T-helper 2 cell (primary cell): ENCODE data around the gene PHF24.

ENCODE experiments used
- DNase-seq, 5 experiments: peaks; one replicate each; pipeline versions ENCODE4 v3.0.0 to v3.0.0-alpha.2; 2012 to 2022

The PHF24 gene

GRCh38 chr9:34983209-34983608, 25.1 kb downstream of the PHF24 start:
- DNase-seq = peak in 1 of 5 experiments; percentile 39

GRCh38 chr9:34984049-34984448, 26.0 kb downstream of the PHF24 start:
- DNase-seq = peak in 1 of 5 experiments; percentile 34

- DNase-seq = peak in 3 of 5 experiments; percentile 21 to 49 (median 31)
Observed at GRCh38 chr9:34985311-34985899, 27.3 kb downstream of the PHF24 start.

DNA sequence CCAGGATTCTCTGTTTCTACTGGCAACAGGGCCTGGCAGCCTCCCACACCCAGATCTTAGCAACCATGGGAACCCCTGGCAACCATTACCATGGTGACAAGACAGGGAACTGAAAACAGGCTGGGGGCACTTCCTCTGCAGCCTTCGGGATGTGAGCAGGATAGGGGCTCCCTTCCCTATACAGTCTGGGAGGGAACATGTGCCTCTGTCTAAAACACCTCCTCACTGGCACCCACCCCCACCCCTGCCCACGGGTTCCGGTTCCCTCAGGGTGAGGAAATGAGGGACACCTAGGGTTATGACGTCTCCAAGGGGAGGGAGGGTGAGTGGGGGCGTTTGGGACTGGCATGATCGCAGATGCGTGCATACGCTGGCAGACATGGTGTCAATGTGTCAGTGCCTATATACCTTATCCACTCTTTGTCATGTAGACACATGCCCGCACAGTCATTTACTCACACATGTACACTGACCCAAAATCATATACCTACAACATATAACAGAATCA, 28.5 kb downstream of the PHF24 start:
- DNase-seq = peak; percentile 21 to 62 (median 52)

DNA sequence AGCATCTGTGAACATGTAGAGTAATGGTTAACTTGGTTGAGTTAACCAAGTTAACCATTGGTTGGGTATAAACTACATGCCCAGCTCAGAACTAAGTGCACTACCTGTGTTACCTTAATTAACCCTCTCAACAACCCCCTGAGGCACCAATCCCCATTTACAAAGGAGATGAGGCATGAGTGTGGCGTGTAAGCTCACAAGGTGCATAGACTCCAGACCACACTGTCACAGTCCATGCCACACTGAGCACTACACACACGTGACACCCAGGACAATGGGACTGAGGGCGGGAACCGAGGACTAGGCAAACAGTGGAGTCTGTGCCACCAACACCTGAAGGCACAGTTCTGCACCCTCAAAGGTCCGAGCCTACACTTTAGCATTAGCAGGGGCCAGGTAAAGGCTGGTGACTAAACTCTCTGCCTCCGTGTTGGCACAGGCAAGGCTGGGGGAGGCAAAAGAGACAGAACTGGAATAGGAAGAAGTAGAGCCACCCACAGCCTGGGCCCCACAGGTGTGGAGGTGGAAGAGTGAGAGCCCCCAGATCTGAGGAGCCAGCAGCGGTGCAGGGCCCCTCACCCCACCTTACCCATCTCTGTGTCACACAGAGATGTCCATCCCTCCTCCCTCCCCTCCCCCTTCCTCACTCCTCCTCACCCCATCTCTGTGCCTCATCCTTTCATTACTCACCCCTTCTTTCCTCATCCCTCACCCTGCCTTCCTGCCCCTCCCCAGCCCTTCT, 29.2 kb downstream of the PHF24 start:
- no peak for DNase-seq

DNA sequence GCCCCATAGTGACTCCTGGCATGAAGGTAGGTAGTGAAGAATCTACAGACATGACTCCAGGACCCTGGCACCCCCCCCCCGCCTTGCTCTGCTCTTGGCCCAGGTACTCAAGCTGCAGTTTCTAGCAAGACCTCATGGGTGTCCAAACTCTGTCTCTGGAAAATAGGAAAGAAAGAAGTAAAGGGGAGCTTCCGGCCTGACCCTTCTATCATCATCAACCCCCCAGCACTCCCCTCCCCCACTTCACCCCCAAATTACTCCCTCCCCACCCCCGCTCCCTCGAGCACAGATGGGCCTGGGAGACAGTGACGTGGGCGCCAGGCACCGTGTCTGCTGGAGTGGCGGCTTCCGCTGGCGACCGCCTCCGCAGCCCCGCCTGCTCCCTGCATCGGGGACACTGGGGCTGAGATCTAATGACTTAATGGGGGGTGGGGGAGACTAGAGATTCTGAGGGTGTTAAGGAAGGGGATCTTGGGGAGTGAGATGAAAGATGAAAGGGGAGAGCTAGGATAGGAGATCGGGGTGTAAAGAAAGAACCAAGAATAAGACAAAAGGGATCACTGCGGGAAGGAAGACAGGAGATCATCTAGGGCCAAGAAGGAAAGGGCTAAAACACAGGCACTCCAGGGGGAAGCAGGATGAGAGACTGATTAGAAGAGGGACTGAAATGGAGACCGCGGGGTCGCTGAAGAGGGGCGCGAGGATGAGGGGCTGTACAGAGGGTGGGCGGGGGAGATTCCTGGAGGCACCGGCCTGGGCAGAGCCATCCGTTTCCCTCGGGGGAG, 30.3 kb downstream of the PHF24 start:
- DNase-seq = peak in 3 of 5 experiments; percentile 30 to 66 (median 56)

DNA sequence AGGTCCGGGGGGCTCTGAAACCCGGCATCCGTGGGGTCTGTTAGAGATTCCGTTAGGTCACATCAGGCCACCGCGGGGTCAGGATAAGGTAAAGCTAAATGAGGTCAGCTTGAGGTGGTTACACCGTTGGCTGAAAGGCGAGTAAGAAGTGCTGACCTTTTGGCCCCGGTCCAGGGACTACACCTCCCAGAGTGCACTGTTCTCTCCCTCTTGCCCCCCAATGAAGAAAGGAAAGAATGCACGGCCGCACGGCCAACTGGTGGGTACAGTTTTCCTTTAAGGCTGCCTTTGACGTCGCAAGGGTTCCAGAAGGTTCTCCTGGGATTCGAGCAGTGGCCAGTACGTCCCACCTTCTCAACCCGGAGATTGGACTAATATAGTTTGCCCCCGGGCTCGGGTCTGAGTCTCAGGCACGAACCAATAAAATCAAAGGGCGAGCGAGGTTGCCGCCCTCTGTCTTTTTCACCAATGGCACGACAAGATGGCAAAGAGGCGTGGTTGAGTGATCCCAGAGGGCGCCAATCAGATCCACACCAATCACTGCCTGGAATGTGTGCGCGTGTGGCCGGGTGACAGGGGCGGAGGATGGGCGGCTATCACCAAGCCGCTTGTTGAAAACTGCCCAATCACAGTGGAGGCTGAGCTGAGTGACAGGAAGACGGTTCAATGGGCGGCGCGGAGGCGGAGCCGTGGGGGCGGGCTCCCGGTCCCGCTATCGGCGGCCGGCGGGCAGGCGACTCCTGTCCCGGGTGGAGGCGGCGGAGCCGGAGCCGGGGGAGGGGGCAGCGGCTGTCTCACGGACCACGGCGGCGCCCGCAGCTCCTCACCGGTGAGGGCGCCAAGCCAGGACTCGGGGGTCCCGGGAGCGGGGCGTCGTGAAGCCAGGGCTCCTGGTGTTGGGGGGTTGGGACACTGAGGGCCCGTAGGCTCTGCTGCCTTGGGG, 31.2 kb downstream of the PHF24 start, which contains the start of gene DNAJB5:
DNAJB5 (plus strand) TSS at position 743 of the 943 bp plus-strand sequence. CDS start 886 bp downstream, outside the sequence.
- peak; percentile 90 to 100 (median 95) for DNase-seq

GRCh38 chr9:34989946-34990635, 32.0 kb downstream of the PHF24 start:
- peak in 2 of 5 experiments; percentile 40 for DNase-seq

GRCh38 chr9:34990908-34991606, 33.0 kb downstream of the PHF24 start:
- no peak for DNase-seq

DNA sequence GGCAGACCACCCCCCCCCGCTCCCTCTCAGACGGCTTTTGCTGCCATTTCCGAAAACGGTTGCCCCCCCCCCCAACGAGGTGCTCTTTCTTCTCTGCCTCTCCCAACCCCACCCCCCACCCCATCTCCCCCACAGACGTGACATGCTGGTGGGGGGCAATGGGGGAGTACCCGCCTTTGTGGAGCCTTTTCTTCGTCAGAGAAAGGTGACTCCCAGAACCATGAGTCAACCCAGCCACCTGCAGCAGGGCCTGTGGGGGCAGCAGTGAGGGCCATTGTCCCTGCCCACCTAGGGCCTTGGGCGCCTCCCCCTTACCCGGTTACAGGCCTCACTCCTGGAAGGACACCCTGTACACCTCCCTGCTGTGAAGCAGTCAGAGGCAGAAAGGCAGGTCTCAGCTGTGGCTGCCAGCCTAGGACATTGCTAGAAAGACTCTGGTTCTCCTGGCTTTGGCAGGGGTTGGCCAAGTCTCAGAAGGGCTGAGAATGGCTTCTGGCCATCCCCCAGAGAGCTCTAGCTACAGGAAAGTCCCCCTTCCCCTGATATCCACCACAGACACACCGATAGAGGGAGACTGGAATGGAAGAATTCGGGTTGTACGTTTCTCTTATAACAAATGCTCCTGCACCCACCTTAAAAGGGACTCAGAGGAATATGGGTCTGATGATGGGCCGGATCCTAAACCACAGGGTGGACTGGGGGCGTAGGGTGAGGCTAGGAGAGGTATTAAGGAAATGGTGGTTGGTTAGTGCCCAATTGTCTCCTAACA, 33.7 kb downstream of the PHF24 start:
- DNase-seq = peak in 1 of 5 experiments; percentile 14

GRCh38 chr9:34992376-34992951, 34.4 kb downstream of the PHF24 start:
- DNase-seq = peak in 2 of 5 experiments; percentile 17 to 45

DNA sequence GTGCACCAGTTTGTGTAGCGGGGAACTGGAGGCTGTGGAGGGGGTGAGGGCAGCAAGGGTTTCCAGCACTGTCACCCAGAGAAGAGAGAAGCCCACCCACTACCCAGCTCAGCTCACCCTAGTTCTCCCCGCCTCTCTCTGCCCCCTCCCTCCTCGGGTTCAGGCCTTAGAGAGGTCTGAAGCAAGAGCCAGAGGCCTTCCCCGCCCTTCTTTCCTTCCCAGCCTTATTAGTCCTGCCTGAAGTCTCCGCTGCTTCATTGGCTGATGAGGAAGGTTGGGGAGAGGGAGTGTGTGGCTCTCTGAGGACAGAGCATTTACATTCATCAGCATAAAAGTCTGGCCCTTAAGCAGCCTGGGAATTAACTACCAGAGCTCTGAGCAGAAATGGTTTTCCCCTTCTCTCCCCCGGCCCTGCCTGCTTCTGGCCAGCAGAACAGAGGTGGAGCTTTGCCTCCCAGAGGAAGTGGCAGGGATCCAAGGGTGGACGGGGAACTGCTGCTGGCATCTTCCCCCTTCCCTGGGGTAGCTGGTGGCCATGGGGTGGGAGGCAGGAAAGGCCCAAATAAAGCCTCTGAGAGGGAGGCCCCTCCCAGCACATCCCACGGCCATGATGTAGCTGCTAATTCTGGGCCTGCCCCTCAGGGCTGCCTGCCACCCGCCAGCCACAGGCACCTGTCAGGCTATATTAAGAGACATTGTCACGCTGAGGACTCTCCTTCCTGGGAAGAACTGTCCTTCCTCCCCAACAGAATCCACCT, 35.6 kb downstream of the PHF24 start:
- DNase-seq = no peak

DNA sequence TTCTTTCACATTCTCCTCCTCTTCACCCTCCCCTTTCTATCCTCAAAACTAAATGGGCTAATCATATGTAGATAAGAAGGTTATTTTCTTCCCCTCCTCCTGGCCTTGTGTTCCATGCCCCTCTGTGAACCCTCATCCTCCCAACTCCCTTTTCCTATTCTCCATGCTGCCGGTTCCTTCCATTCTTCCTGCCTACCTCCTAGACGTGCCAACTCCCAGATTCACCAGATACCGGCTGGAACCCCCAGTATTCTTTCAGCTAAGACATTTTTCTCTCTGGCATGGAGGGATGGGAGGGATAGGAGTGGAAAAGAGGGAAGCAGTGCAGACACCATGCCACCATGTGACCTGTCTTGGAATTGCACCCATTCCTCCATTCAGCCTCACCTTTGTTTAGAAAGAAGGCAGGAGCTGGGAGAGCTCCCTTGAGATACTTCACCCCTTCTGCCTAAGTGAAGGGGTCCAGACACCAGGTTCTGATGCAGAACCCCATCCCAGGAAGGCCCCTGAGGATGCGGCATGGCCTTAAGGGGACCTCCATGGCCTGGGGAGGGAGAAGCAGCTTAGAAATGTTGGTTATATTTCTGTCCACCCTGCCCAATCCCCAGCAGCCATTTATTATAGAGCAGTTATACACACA, 36.3 kb downstream of the PHF24 start:
- no peak for DNase-seq

DNA sequence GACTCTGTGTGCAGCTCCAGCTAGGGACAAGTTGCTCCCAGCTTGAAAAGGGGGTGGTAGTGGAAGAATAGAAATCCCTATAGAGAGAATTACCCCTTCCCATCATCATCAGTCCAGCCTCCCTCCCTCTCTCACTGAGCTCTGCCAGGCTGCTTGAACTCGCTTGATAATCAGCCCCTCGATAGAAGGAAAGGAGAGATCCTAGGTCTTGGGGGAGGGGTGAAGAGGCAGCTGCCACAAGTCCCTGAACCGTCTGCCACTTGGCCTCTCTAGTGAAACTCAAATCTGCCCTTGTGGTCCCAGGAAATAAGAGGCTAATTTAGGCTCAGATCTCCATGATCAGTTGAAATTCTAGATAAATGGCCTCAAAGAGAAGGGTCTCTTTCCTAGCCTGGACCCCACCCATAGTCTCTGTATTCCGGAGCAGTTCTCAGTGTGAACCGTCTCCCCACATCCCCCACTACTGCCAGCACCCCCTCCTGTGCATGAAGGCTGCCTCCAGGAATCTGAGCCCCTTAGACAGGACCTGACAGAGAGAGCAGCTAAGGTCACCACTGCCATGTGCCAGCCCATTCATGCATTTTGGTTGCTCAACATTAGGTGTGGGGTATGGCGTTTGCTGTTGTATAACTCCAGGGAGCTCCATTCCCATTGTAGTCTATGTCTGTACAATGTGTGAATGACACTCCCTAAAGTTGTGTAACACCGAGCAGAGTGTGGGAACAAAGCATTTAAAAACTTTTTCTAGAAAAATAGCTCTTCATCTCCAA, 37.0 kb downstream of the PHF24 start:
- no peak for DNase-seq

- DNase-seq = no peak
Observed at GRCh38 chr9:34995670-34996060, 37.6 kb downstream of the PHF24 start.

GRCh38 chr9:34996181-34996904, 38.3 kb downstream of the PHF24 start:
- DNase-seq = no peak

DNA sequence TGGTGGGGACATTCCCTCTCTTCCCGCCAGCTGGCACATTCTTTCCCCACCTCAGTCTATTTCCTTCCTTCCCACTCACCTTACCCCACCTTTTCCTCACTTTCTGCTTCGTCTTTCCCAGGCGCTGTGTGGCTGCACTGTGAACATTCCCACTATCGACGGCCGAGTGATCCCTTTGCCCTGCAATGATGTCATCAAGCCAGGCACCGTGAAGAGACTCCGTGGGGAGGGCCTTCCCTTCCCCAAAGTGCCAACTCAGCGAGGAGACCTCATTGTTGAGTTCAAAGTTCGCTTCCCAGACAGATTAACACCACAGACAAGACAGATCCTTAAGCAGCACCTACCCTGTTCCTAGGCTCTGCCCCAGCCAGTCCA, 38.8 kb downstream of the PHF24 start:
- no peak for DNase-seq
